OCI-LY3 (cell line): ENCODE data around the gene EPN2.

Experiments used
- H2AFZ ChIP-seq: fragments of 200-600, 300-600 bp; shearing (Covaris generic); 2 replicates; pipeline ENCODE4 v1.6.0; 2014; ENCODE audit warnings: antibody characterized with exemption, low read depth, low read length
- H3K27ac ChIP-seq: fragments of 200-600, 300-600 bp; sonication (generic); 2 replicates; pipeline ENCODE4 v1.5.1; 2014; ENCODE audit warnings: mild to moderate bottlenecking, low read length, moderate library complexity, mixed read lengths
- H3K27me3 ChIP-seq: fragments of 200-600, 300-600 bp; sonication (generic); 2 replicates; pipeline ENCODE4 v1.6.1; 2014; ENCODE audit warnings: low read depth, low read length, mixed read lengths
- H3K36me3 ChIP-seq: fragments of 200-600, 300-600 bp; sonication (generic); replicated peaks from 2 replicates; pipeline ENCODE3; 2014; ENCODE audit warnings: low read depth, low read length, mixed read lengths
- H3K4me1 ChIP-seq: fragments of 300-600, 200-600 bp; sonication (generic); 2 replicates; pipeline ENCODE4 v1.6.1; 2014; ENCODE audit warnings: low read length, mixed read lengths
- H3K4me2 ChIP-seq: fragments of 200-600, 300-600 bp; sonication (generic); 2 replicates; pipeline ENCODE4 v1.6.1; 2014; ENCODE audit warnings: low read length, mixed read lengths
- H3K4me3 ChIP-seq: fragments of 300-600, 200-600 bp; sonication (generic); 2 replicates; pipeline ENCODE4 v1.5.1; 2014; ENCODE audit warnings: antibody characterized with exemption, mild to moderate bottlenecking, low read length, moderate library complexity
- H3K79me2 ChIP-seq: fragments of 300-600, 200-600 bp; shearing (Covaris generic); 2 replicates; pipeline ENCODE4 v1.6.1; 2014; ENCODE audit warnings: mild to moderate bottlenecking, low read length, mixed read lengths
- H3K9ac ChIP-seq: fragments of 300-600, 200-600 bp; shearing (Covaris generic); 2 replicates; pipeline ENCODE4 v1.6.0; 2014; ENCODE audit warnings: mild to moderate bottlenecking, low read length, moderate library complexity
- H3K9me3 ChIP-seq: fragments of 200-600, 300-600 bp; shearing (Covaris generic); 2 replicates; pipeline ENCODE4 v1.6.1; 2014; ENCODE audit warnings: low read length, mixed read lengths; ENCODE audit not compliant: insufficient read depth
- H4K20me1 ChIP-seq: fragments of 200-600, 300-600 bp; sonication (generic); 2 replicates; pipeline ENCODE4 v1.6.1; 2016; ENCODE audit warnings: low read length, mixed read lengths; ENCODE audit not compliant: insufficient read depth
- EZH2phosphoT487 ChIP-seq: fragments of 200-600 bp; shearing (Covaris generic); IDR thresholded peaks from 2 replicates; pipeline ENCODE4 v1.6.1; 2018; ENCODE audit warnings: antibody characterized with exemption, mixed run types, low read depth
- TF ChIP-seq, protein P1 (sequence below): fragments of 200-600, 300-600 bp; sonication (generic); IDR thresholded peaks from 2 replicates; pipeline ENCODE4 v1.5.1; 2014; ENCODE audit warnings: antibody characterized with exemption, low read length, low read depth

EPN2 gene

DNA sequence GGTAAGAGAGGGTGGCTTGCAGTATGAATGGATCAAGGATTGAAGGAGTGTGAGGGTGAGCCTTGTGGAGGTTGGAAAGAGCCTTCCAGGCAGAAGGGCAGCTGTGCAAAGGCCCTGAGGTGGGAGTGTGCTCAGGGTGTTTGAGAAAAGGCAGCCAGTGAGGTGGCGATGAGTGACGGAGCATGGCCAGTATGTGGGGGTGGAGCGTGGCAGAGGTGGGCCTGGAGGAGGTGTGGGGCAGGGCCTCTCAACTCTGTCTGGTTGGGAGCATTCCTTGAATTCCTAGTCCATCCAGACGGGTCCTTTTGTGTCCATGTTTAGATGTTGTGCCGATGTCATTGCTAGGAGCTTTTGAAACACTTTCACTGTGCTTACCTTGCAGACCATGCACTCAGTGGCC, 51.3 kb downstream of the EPN2 start:
- H2AFZ ChIP-seq: no peak overlapping the region
- no peak overlapping the region for H3K4me3 ChIP-seq
- H3K9ac ChIP-seq: no peak overlapping the region
- no peaks in the 10 kb centered on the region for H3K36me3 ChIP-seq
- H3K4me1 ChIP-seq: peaks cover 13% of the 10 kb centered on the region
- no peaks in the 10 kb centered on the region for H3K9me3 ChIP-seq
- no peak overlapping the region for H3K4me2 ChIP-seq
- H3K27me3 ChIP-seq: no peaks in the 10 kb centered on the region
- TF ChIP-seq, protein P1, sequence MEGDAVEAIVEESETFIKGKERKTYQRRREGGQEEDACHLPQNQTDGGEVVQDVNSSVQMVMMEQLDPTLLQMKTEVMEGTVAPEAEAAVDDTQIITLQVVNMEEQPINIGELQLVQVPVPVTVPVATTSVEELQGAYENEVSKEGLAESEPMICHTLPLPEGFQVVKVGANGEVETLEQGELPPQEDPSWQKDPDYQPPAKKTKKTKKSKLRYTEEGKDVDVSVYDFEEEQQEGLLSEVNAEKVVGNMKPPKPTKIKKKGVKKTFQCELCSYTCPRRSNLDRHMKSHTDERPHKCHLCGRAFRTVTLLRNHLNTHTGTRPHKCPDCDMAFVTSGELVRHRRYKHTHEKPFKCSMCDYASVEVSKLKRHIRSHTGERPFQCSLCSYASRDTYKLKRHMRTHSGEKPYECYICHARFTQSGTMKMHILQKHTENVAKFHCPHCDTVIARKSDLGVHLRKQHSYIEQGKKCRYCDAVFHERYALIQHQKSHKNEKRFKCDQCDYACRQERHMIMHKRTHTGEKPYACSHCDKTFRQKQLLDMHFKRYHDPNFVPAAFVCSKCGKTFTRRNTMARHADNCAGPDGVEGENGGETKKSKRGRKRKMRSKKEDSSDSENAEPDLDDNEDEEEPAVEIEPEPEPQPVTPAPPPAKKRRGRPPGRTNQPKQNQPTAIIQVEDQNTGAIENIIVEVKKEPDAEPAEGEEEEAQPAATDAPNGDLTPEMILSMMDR: no peak
- no peak for TF ChIP-seq EZH2phosphoT487
- no peak overlapping the region for H3K27ac ChIP-seq
- H3K79me2 ChIP-seq: no peaks in the 10 kb centered on the region
- H4K20me1 ChIP-seq: peaks cover 17% of the 10 kb centered on the region

DNA sequence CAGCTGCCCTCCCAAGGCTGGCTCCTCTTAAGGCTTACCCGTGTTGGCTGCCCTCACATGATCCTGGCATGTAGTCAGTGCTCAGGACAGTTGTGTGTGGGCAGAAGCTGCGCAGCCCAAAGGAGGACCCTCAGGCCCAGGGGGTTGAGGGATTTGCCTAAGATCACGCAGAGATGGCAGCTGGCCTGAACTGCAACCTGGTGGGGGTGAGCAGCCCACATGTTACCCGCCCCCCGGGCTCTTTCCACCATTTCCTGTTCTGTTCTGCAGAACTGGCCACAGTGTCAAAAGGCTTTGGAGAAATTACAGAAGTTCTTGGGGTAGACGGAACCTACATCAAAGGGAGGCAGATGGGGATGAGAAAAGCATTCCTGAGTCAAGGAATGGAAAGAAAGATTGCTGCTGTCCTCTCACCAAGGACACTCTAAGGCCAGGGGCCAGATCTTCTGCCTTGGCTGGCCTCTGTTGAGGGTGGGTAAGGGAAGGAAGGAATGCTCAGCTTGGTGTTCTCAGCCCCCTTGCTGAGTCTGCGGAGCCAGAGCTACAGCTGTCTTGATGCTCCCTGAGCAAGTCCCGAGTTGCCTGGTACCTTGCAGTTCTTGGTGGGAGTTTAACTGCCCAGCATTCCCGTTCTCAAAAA, 53.0 kb downstream of the EPN2 start:
- Histone ChIP-seq H3K4me1 (no peaks in the 10 kb centered on the region), H3K27ac (no peak overlapping the region), H3K79me2 (no peaks in the 10 kb centered on the region), H3K4me3 (no peak overlapping the region), H3K4me2 (no peak overlapping the region), H3K27me3 (no peaks in the 10 kb centered on the region), H2AFZ (no peak overlapping the region), H3K9me3 (no peaks in the 10 kb centered on the region), H3K36me3 (no peaks in the 10 kb centered on the region), H4K20me1 (peaks cover 4% of the 10 kb centered on the region; the same call in 1 of the 2 replicates), H3K9ac (no peak overlapping the region)
- TF ChIP-seq, protein P1: no peak
- no peak for TF ChIP-seq EZH2phosphoT487

DNA sequence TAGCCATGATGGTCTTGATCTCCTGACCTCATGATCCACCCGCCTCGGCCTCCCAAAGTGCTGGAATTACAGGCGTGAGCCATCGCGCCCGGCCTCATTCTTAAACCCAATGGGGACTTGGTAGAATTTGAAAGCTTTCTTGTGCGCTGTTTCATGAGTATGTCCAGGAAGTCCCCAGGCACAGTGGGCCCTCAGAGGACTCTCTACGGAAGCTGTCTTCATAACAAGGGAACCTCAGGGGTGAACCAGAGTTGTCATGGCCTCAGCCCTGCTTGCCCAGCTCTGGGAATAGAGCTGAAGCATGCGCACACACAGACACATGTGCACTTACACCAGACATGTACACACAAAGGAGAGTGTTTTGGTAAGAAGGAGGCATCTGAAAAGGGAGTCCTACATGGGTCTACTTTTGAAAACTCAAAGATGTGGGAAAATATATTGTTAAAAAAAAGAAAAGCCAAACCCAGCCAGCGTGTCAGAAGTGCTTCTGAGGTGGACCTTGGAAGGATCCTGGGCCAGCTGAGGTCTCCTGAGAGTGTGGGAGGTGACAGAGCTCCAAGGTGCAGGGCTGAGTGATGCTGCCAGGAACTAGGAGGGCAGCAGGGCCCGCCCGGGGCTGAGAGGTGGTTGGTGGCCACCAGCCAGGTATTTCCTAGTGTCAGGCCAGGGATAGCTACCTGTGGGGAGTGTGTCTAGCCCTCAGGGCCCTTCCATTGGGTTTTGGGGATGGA, 54.6 kb downstream of the EPN2 start:
- H3K27me3 ChIP-seq: no peaks in the 10 kb centered on the region
- no peaks in the 10 kb centered on the region for H3K36me3 ChIP-seq
- no peak overlapping the region for H3K4me3 ChIP-seq
- H2AFZ ChIP-seq: no peak overlapping the region
- H3K27ac ChIP-seq: no peak overlapping the region
- no peak overlapping the region for H3K9ac ChIP-seq
- no peaks in the 10 kb centered on the region for H3K9me3 ChIP-seq
- H3K79me2 ChIP-seq: no peaks in the 10 kb centered on the region
- TF ChIP-seq, protein P1: no peak
- TF ChIP-seq EZH2phosphoT487: no peak
- H3K4me2 ChIP-seq: no peak overlapping the region
- no peaks in the 10 kb centered on the region for H4K20me1 ChIP-seq
- peaks cover 1% of the 10 kb centered on the region for H3K4me1 ChIP-seq

DNA sequence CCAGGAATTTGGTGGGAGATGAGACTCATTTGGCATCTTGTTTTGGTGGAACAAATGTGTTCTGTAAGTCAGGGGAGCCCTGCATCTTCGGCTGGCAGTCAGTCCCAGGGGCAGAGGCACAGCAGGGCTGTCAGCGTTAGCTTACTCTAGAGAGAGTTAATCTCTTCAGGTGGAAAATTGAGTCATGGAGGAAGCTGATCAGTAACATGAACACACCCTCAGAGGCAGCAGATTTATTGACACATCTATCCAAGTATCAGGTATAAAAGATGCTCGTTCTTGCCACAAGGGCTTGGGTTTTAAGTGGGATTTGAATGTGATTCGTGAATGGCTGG, 55.2 kb downstream of the EPN2 start:
- Histone ChIP-seq H3K9ac (no peak overlapping the region), H3K36me3 (no peaks in the 10 kb centered on the region), H3K4me3 (no peak overlapping the region), H3K27ac (no peak overlapping the region), H3K4me1 (peaks cover 7% of the 10 kb centered on the region), H3K27me3 (no peaks in the 10 kb centered on the region), H3K4me2 (no peak overlapping the region), H3K9me3 (no peaks in the 10 kb centered on the region), H4K20me1 (peaks cover under 1% of the 10 kb centered on the region; the same call in 1 of the 2 replicates), H3K79me2 (no peaks in the 10 kb centered on the region), H2AFZ (no peak overlapping the region)
- TF ChIP-seq, protein P1: no peak
- TF ChIP-seq EZH2phosphoT487: no peak
